Vagina (tissue), 2 donors: ENCODE measurements around the gene SEMA4D. TPM values are rescaled to one million over a fixed set of nuclear protein-coding genes. Genes with fewer than 3 reads are reported as not detected.

Experiments used
- DNase-seq, 2 donors: peaks; one replicate each; pipeline ENCODE4 v3.0.0-alpha.2; 2017; ENCODE audit errors: extremely low spot score in 2 of 2
- H3K27ac ChIP-seq: fragments of 200-600 bp; sonication (generic); one replicate; pipeline ENCODE4 v1.5.1; 2019
- H3K27me3 ChIP-seq: fragments of 200-600 bp; sonication (generic); one replicate; pipeline ENCODE4 v1.5.1; 2019
- H3K36me3 ChIP-seq, 2 donors: fragments of 200-600 bp; sonication (generic); one replicate each; pipeline ENCODE4 v1.5.1; 2017 to 2019
- H3K4me1 ChIP-seq: fragments of 200-600 bp; sonication (generic); one replicate; pipeline ENCODE4 v1.5.1; 2019
- H3K4me3 ChIP-seq, 2 donors: fragments of 200-600 bp; sonication (generic); 1 replicate in 1 of 2; 2 replicates in 1 of 2; pipeline ENCODE4 v1.5.1; 2016 to 2019
- H3K9me3 ChIP-seq: fragments of 200-600 bp; sonication (generic); one replicate; pipeline ENCODE4 v1.5.1; 2019
- CTCF ChIP-seq, 3 experiments: fragments of 450-650 bp in 2 of 3; fragments of 200-600 bp in 1 of 3; sonication (generic) in 1 of 3; IDR thresholded peaks; one replicate each; pipeline ENCODE4 v1.5.1; 2017 to 2019; ENCODE audit warnings: antibody characterized with exemption in 3 of 3, mild to moderate bottlenecking in 2 of 3, moderate library complexity in 2 of 3
- POLR2A ChIP-seq, 2 donors: fragments of 450-650 bp; IDR thresholded peaks; one replicate each; pipeline ENCODE4 v1.6.1; 2017; ENCODE audit warnings: antibody characterized with exemption in 2 of 2, mild to moderate bottlenecking in 2 of 2, moderate library complexity in 2 of 2
- POLR2AphosphoS5 ChIP-seq, 2 donors: sonication (generic); formaldehyde crosslinking; IDR thresholded peaks; one replicate each; pipeline ENCODE4 v1.9.0; 2017; ENCODE audit warnings: antibody characterized with exemption in 2 of 2, mild to moderate bottlenecking in 2 of 2, low read depth in 1 of 2; ENCODE audit not compliant: insufficient read depth in 1 of 2
- intact Hi-C: fragments of 100-400 bp; cut with DNase I; formaldehyde crosslinking; loops from one replicate; pipeline ENCODE4 v1.15.1; 2023
- total RNA-seq: library from RNA; depleted of rRNA; stranded (reverse); fragments of >200 nt; gene quantifications from one replicate; pipeline ENCODE4 v1.2.3, GENCODE V29; 2016

Gene SEMA4D
- total RNA-seq, 1 donor from 2014 or later = 39.3 TPM

GRCh38 chr9:89448381-89448780 is 49.5 kb downstream of the SEMA4D start:
- H3K27ac ChIP-seq = no peak overlapping the region
- H3K36me3 ChIP-seq = no peaks in the 10 kb centered on the region
- H3K27me3 ChIP-seq = no peaks in the 10 kb centered on the region
- no peak for TF ChIP-seq POLR2AphosphoS5 (IDR thresholded peaks at IDR 0.05; ENCODE audit: insufficient read depth in 1 of 2, low read depth in 1 of 2)
- no peak for TF ChIP-seq POLR2A (IDR thresholded peaks at IDR 0.05)
- TF ChIP-seq CTCF (IDR thresholded peaks at IDR 0.05) = no peak
- H3K4me1 ChIP-seq = peaks cover 9% of the 10 kb centered on the region
- no peak overlapping the region for H3K4me3 ChIP-seq
- H3K9me3 ChIP-seq = no peaks in the 10 kb centered on the region
- DNase-seq = no peak
- intact Hi-C loops = no loop called here

- no peak overlapping the region for H3K4me3 ChIP-seq
- peaks cover 15% of the 10 kb centered on the region for H3K4me1 ChIP-seq
- intact Hi-C loops = no loop called here
- TF ChIP-seq POLR2AphosphoS5 (IDR thresholded peaks at IDR 0.05; ENCODE audit: insufficient read depth in 1 of 2, low read depth in 1 of 2) (no peak), CTCF (IDR thresholded peaks at IDR 0.05) (no peak), POLR2A (IDR thresholded peaks at IDR 0.05) (no peak)
- no peaks in the 10 kb centered on the region for H3K9me3 ChIP-seq
- no peak for DNase-seq
- no peak overlapping the region for H3K27ac ChIP-seq
- no peaks in the 10 kb centered on the region for H3K36me3 ChIP-seq
- no peaks in the 10 kb centered on the region for H3K27me3 ChIP-seq
Observed at GRCh38 chr9:89447416-89447815, 50.5 kb downstream of the SEMA4D start.

GRCh38 chr9:89446961-89447310 is 51.0 kb downstream of the SEMA4D start:
- intact Hi-C loops = no loop called here

GRCh38 chr9:89446261-89446960 is 51.5 kb downstream of the SEMA4D start:
- Histone ChIP-seq H3K27ac (no peak overlapping the region), H3K4me1 (peaks cover 24% of the 10 kb centered on the region), H3K27me3 (no peaks in the 10 kb centered on the region), H3K4me3 (no peak overlapping the region), H3K9me3 (no peaks in the 10 kb centered on the region), H3K36me3 (no peaks in the 10 kb centered on the region)
- no peak for TF ChIP-seq POLR2A (IDR thresholded peaks at IDR 0.05)
- TF ChIP-seq POLR2AphosphoS5 (IDR thresholded peaks at IDR 0.05; ENCODE audit: insufficient read depth in 1 of 2, low read depth in 1 of 2) = no peak
- no peak for TF ChIP-seq CTCF (IDR thresholded peaks at IDR 0.05)
- DNase-seq = no peak
- intact Hi-C loops = no loop called here

More at GRCh38 chr9:89446961-89447310, 51.0 kb downstream of the SEMA4D start:
- Histone ChIP-seq H3K36me3 (no peaks in the 10 kb centered on the region), H3K27me3 (no peaks in the 10 kb centered on the region), H3K4me3 (no peak overlapping the region), H3K27ac (no peak overlapping the region), H3K4me1 (peaks cover 20% of the 10 kb centered on the region), H3K9me3 (no peaks in the 10 kb centered on the region)
- TF ChIP-seq CTCF (IDR thresholded peaks at IDR 0.05) (no peak), POLR2A (IDR thresholded peaks at IDR 0.05) (no peak), POLR2AphosphoS5 (IDR thresholded peaks at IDR 0.05; ENCODE audit: insufficient read depth in 1 of 2, low read depth in 1 of 2) (no peak)
- DNase-seq = no peak

- intact Hi-C loops = no loop called here
- no peak for TF ChIP-seq POLR2AphosphoS5 (IDR thresholded peaks at IDR 0.05; ENCODE audit: insufficient read depth in 1 of 2, low read depth in 1 of 2)
- TF ChIP-seq POLR2A (IDR thresholded peaks at IDR 0.05) = no peak
- TF ChIP-seq CTCF (IDR thresholded peaks at IDR 0.05) = no peak
- no peaks in the 10 kb centered on the region for H3K9me3 ChIP-seq
- no peaks in the 10 kb centered on the region for H3K27me3 ChIP-seq
- no peaks in the 10 kb centered on the region for H3K36me3 ChIP-seq
- DNase-seq = no peak
- no peak overlapping the region for H3K4me3 ChIP-seq
- H3K4me1 ChIP-seq = peaks cover 29% of the 10 kb centered on the region
- no peak overlapping the region for H3K27ac ChIP-seq
Observed at GRCh38 chr9:89445801-89446251, 52.1 kb downstream of the SEMA4D start.
